Panc1 (cell line): ENCODE results near the gene C19orf25.

ENCODE experiments used
- POLR2AphosphoS5 ChIP-seq: IDR thresholded peaks from 2 replicates; pipeline ENCODE4 v1.6.1; 2012; ENCODE audit warnings: mild to moderate bottlenecking, low read depth, low read length, moderate library complexity
- SIN3A ChIP-seq: IDR thresholded peaks from 2 replicates; pipeline ENCODE4 v1.6.1; 2012; ENCODE audit warnings: low read depth, mild to moderate bottlenecking, low read length, moderate library complexity, borderline replicate concordance; ENCODE audit not compliant: insufficient read depth
- TCF7L2 ChIP-seq: IDR thresholded peaks from 2 replicates; pipeline ENCODE4 v1.6.1; 2011; ENCODE audit warnings: mild to moderate bottlenecking, low read depth, low read length, inconsistent platforms
- TF ChIP-seq, protein P1 (sequence below): fragments of 450-650 bp; IDR thresholded peaks from 2 replicates; pipeline ENCODE4 v1.5.1; 2017; ENCODE audit warnings: mild to moderate bottlenecking
- TF ChIP-seq, protein P2 (sequence below), 2 experiments: IDR thresholded peaks; 2 replicates each; pipeline ENCODE4 v1.6.1; 2011 to 2012; ENCODE audit warnings: low read depth in 2 of 2, control low read depth in 1 of 2, low read length in 1 of 2, mild to moderate bottlenecking in 1 of 2, moderate library complexity in 1 of 2; ENCODE audit not compliant: insufficient read depth in 1 of 2

DNA sequence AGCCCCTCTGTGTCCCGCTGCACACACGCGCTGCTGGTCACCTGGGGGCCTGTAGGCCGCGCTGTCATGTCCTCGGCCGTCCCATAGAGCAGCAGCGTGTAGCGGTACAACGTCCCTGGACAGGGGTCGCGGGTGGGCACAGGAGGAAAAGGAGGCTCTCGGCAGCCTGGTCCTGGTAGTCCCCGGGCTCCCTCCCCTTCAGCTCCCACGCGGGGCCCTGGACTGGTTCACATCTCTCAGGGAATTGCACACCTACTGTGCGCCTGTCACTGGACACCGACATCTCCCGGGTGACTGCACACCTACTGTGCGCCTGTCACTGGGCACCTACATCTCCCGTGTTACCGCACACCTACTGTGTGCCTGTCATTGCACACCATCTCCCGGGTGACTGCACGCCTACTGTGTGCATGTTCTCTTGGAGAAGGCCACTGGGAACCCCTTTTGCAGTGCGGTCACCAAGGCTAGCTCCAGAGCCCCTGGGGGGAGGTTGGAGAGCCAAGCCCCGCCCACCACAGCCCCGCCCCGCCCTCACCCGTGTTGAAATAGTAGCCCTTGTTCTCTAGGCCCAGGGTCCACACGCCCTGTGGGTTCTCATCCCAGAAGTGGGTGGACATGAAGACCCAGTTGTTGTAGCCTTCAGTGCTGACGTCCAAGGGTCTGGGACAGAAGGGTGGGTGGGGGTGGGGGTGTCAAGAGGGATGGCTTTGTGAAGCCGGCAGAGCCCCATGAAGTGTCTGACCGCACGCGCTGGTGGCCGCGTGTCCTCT, 3.5 kb upstream of the C19orf25 start:
- TF ChIP-seq POLR2AphosphoS5, result no peak
- TF ChIP-seq, protein P1, sequence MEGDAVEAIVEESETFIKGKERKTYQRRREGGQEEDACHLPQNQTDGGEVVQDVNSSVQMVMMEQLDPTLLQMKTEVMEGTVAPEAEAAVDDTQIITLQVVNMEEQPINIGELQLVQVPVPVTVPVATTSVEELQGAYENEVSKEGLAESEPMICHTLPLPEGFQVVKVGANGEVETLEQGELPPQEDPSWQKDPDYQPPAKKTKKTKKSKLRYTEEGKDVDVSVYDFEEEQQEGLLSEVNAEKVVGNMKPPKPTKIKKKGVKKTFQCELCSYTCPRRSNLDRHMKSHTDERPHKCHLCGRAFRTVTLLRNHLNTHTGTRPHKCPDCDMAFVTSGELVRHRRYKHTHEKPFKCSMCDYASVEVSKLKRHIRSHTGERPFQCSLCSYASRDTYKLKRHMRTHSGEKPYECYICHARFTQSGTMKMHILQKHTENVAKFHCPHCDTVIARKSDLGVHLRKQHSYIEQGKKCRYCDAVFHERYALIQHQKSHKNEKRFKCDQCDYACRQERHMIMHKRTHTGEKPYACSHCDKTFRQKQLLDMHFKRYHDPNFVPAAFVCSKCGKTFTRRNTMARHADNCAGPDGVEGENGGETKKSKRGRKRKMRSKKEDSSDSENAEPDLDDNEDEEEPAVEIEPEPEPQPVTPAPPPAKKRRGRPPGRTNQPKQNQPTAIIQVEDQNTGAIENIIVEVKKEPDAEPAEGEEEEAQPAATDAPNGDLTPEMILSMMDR, result no peak
- TF ChIP-seq, protein P2, sequence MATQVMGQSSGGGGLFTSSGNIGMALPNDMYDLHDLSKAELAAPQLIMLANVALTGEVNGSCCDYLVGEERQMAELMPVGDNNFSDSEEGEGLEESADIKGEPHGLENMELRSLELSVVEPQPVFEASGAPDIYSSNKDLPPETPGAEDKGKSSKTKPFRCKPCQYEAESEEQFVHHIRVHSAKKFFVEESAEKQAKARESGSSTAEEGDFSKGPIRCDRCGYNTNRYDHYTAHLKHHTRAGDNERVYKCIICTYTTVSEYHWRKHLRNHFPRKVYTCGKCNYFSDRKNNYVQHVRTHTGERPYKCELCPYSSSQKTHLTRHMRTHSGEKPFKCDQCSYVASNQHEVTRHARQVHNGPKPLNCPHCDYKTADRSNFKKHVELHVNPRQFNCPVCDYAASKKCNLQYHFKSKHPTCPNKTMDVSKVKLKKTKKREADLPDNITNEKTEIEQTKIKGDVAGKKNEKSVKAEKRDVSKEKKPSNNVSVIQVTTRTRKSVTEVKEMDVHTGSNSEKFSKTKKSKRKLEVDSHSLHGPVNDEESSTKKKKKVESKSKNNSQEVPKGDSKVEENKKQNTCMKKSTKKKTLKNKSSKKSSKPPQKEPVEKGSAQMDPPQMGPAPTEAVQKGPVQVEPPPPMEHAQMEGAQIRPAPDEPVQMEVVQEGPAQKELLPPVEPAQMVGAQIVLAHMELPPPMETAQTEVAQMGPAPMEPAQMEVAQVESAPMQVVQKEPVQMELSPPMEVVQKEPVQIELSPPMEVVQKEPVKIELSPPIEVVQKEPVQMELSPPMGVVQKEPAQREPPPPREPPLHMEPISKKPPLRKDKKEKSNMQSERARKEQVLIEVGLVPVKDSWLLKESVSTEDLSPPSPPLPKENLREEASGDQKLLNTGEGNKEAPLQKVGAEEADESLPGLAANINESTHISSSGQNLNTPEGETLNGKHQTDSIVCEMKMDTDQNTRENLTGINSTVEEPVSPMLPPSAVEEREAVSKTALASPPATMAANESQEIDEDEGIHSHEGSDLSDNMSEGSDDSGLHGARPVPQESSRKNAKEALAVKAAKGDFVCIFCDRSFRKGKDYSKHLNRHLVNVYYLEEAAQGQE (IDR thresholded peaks at IDR 0.05; ENCODE audit: insufficient read depth in 1 of 2, low read depth in 2 of 2, low read length in 1 of 2), result no peak
- no peak for TF ChIP-seq SIN3A
- TF ChIP-seq TCF7L2, result no peak
